Keratinocyte (primary cell): Measurements from ENCODE around the gene GNAS-AS1. TPM values are rescaled to one million over a fixed set of nuclear protein-coding genes. Genes with fewer than 3 reads are reported as not detected.

ENCODE experiments used
- DNase-seq: peaks from one replicate; pipeline ENCODE4 v3.0.0-alpha.2; 2011; ENCODE audit warnings: low read depth, missing footprints, low spot score
- FAIRE-seq: peaks from 2 replicates; lab custom pipeline; 2011; peaks lifted over from hg19 to GRCh38; lab: Jason Lieb, UNC
- H2AFZ ChIP-seq: 2 replicates; pipeline ENCODE4 v1.6.0; 2012; ENCODE audit warnings: low read length, control low read depth, inconsistent platforms; ENCODE audit not compliant: control insufficient read depth
- H3K27ac ChIP-seq: 2 replicates; pipeline ENCODE4 v1.5.1; 2011; ENCODE audit warnings: low read length; ENCODE audit not compliant: control insufficient read depth, insufficient read depth
- H3K27me3 ChIP-seq: 3 replicates; pipeline ENCODE4 v1.6.0; 2011; ENCODE audit warnings: low read length; ENCODE audit not compliant: control insufficient read depth, insufficient read depth; ENCODE audit errors: extremely low read depth
- H3K36me3 ChIP-seq, 2 experiments: 2 replicates in 1 of 2; 3 replicates in 1 of 2; pipeline ENCODE4 v1.5.1; 2011; ENCODE audit warnings: low read length in 2 of 2, mild to moderate bottlenecking in 1 of 2; ENCODE audit not compliant: control insufficient read depth in 2 of 2, insufficient read depth in 2 of 2; ENCODE audit errors: extremely low read depth in 1 of 2
- H3K4me1 ChIP-seq: 3 replicates; pipeline ENCODE4 v1.5.1; 2011; ENCODE audit warnings: low read length; ENCODE audit not compliant: control insufficient read depth, insufficient read depth; ENCODE audit errors: extremely low read depth
- H3K4me2 ChIP-seq: 3 replicates; pipeline ENCODE4 v1.6.0; 2011; ENCODE audit warnings: low read depth, low read length; ENCODE audit not compliant: control insufficient read depth, insufficient read depth; ENCODE audit errors: extremely low read depth
- H3K4me3 ChIP-seq, 3 experiments: fragments of 200-600 bp in 1 of 3; sonication (generic) in 1 of 3; 2 replicates in 2 of 3; 3 replicates in 1 of 3; pipeline ENCODE4 v1.5.1; 2011 to 2016; ENCODE audit warnings: low read length in 3 of 3, mild to moderate bottlenecking in 3 of 3, control low read depth in 2 of 3, inconsistent platforms in 1 of 3, low read depth in 1 of 3, mixed read lengths in 1 of 3, mixed run types in 1 of 3, moderate library complexity in 1 of 3; ENCODE audit not compliant: control insufficient read depth in 2 of 3, insufficient read depth in 2 of 3; ENCODE audit errors: extremely low read depth in 1 of 3
- H3K79me2 ChIP-seq: 2 replicates; pipeline ENCODE4 v1.6.0; 2012; ENCODE audit warnings: low read length; ENCODE audit not compliant: control insufficient read depth, insufficient read depth
- H3K9ac ChIP-seq: 3 replicates; pipeline ENCODE4 v1.6.0; 2011; ENCODE audit warnings: low read length; ENCODE audit not compliant: control insufficient read depth, insufficient read depth; ENCODE audit errors: extremely low read depth
- H3K9me1 ChIP-seq: 3 replicates; pipeline ENCODE4 v1.6.0; 2011; ENCODE audit warnings: low read length; ENCODE audit not compliant: control insufficient read depth, insufficient read depth; ENCODE audit errors: extremely low read depth
- H3K9me3 ChIP-seq: 2 replicates; pipeline ENCODE4 v1.5.1; 2012; ENCODE audit warnings: low read depth, low read length; ENCODE audit not compliant: control insufficient read depth
- H4K20me1 ChIP-seq: 3 replicates; pipeline ENCODE4 v1.6.0; 2011; ENCODE audit warnings: low read length; ENCODE audit not compliant: control insufficient read depth, insufficient read depth; ENCODE audit errors: extremely low read depth
- EZH2 ChIP-seq: IDR thresholded peaks from one replicate; pipeline ENCODE4 v1.6.1; 2012; ENCODE audit warnings: inconsistent platforms, mild to moderate bottlenecking, low read length, moderate library complexity
- dilution Hi-C: fragments of 300-500 bp; cut with MboI; formaldehyde crosslinking; loops from one replicate; pipeline ENCODE4 v1.7.0; 2020; ENCODE audit warnings: low sequenced_read_pairs; ENCODE audit not compliant: extremely low pct_ligation_motif_present
- polyA plus RNA-seq, 5 experiments: library from polyadenylated mRNA; depleted of rRNA in 3 of 5; stranded (reverse) in 3 of 5; stranded (forward) in 1 of 5; unstranded in 1 of 5; fragments of >200 nt; gene quantifications; 1 replicate in 1 of 5; 2 replicates in 3 of 5; 3 replicates in 1 of 5; pipeline versions ENCODE4 v1.2.1 to v1.2.3, GENCODE V29; 2011 to 2012; ENCODE audit warnings: missing spikeins in 2 of 5, low read depth in 1 of 5, low replicate concordance in 1 of 5
- TF ChIP-seq, protein P1 (sequence below), 3 experiments: IDR thresholded peaks in 1 of 3; conservative IDR thresholded peaks in 1 of 3; optimal IDR thresholded peaks in 1 of 3; 2 replicates in 2 of 3; 3 replicates in 1 of 3; pipeline versions ENCODE3 to v1.5.1; 2011; ENCODE audit warnings: low read length in 3 of 3, mild to moderate bottlenecking in 3 of 3, moderate library complexity in 2 of 3, control low read depth in 1 of 3, inconsistent platforms in 1 of 3; ENCODE audit not compliant: insufficient read depth in 2 of 3; ENCODE audit errors: extremely low read depth in 1 of 3

GNAS-AS1 gene
- polyA plus RNA-seq, 1 donor (not counting 4 experiments of a cell fraction or from before 2014, with no cell fraction given) = 0.31 TPM

DNA sequence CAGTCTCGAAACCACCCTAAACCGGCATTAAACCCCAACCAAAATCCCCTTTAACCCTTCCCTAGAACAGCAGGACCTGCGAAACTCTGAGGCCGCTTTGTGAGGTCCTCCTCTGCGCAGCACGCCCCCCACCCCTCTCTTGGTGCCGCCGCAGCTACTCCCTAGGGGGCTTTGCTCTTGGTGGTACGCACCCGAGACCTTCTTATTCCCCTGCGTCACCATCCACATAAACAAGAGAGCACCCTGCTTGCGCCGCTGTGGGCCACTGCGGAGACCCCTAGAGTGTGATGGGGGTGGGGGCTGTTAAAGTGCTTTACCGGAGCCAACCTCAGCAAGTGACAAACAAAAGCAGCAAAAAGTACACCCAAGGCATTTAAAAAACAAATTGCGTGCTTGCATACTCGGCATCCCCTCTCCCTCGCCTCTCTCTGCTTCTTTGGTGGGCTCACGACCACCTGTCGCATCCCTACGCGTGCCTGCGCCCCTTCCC is 1.3 kb upstream of the GNAS-AS1 start:
- dilution Hi-C loops = loop anchor here (25.0 kb wide), 1 partner anchor 360 kb away; no protein-coding TSS in a partner anchor
- no peak for DNase-seq
- H3K36me3 ChIP-seq = no peaks in the 10 kb centered on the region
- H3K9me3 ChIP-seq = no peaks in the 10 kb centered on the region
- H4K20me1 ChIP-seq = no peaks in the 10 kb centered on the region
- no peak overlapping the region for H3K27ac ChIP-seq
- H3K4me3 ChIP-seq = peak overlapping the region in 1 of 3 experiments; percentile 18
- peaks cover 6% of the 10 kb centered on the region for H3K4me1 ChIP-seq
- H3K9ac ChIP-seq = no peak overlapping the region
- FAIRE-seq = no peak
- no peaks in the 10 kb centered on the region for H3K79me2 ChIP-seq
- TF ChIP-seq, protein P1, sequence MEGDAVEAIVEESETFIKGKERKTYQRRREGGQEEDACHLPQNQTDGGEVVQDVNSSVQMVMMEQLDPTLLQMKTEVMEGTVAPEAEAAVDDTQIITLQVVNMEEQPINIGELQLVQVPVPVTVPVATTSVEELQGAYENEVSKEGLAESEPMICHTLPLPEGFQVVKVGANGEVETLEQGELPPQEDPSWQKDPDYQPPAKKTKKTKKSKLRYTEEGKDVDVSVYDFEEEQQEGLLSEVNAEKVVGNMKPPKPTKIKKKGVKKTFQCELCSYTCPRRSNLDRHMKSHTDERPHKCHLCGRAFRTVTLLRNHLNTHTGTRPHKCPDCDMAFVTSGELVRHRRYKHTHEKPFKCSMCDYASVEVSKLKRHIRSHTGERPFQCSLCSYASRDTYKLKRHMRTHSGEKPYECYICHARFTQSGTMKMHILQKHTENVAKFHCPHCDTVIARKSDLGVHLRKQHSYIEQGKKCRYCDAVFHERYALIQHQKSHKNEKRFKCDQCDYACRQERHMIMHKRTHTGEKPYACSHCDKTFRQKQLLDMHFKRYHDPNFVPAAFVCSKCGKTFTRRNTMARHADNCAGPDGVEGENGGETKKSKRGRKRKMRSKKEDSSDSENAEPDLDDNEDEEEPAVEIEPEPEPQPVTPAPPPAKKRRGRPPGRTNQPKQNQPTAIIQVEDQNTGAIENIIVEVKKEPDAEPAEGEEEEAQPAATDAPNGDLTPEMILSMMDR (optimal IDR thresholded peaks at IDR 0.05 in 1 of 3, IDR thresholded peaks at IDR 0.05 in 1 of 3, conservative IDR thresholded peaks at IDR 0.05 in 1 of 3; ENCODE audit: extremely low read depth in 1 of 3, insufficient read depth in 2 of 3, low read length in 3 of 3) = no peak
- peaks cover 49% of the 10 kb centered on the region for H3K27me3 ChIP-seq
- H3K4me2 ChIP-seq = peak overlapping the region; percentile 31
- H3K9me1 ChIP-seq = no peaks in the 10 kb centered on the region
- no peak overlapping the region for H2AFZ ChIP-seq

DNA sequence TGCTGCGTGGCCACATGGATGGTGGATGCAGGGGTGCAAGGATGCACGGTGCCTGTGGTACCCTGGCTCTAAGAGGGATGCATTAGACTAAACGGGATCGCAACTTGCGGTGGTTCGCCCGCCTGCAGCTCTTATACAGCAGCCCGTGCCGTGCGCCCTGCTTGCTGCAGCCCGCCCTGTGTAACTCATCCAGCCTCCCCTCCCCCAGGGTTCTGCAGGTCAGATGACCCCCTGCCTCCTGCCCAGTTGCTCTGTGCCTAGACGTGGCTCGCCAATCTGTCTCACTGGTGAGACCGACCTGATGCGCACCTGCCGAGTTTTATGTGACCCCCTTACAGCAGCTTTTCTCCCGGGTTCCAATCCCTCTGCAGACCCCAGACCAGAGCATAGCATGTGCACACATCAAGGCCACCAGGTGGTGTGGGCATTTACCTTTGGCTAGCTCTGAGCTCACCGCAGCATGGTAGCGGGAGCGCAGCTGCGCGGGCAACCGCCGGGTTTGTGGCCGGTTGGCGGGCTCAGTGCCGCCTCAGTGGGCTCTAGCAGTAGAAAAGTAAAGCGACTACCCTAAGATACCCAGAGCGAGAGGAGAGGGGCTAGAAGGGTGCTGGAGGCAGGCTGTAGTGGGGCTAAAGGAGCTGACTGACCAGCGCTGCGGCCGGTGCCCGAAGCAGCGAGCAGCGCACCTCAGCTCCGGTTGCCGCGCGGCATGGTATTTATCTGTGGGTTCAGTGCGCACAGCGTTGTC is 693 bp upstream of the GNAS-AS1 start:
- no peak for DNase-seq
- H3K36me3 ChIP-seq = no peaks in the 10 kb centered on the region
- H3K4me2 ChIP-seq = peak overlapping the region; percentile 50

More for the DNA sequence above, 693 bp upstream of the GNAS-AS1 start:
- Histone ChIP-seq H3K27me3 (peaks cover 47% of the 10 kb centered on the region), H3K79me2 (no peaks in the 10 kb centered on the region), H4K20me1 (no peaks in the 10 kb centered on the region), H3K4me1 (peaks cover 6% of the 10 kb centered on the region), H3K9me1 (no peaks in the 10 kb centered on the region), H3K4me3 (peak overlapping the region in 2 of 3 experiments; percentile 61 to 63), H2AFZ (peak overlapping the region; percentile 14), H3K9ac (no peak overlapping the region), H3K9me3 (no peaks in the 10 kb centered on the region), H3K27ac (no peak overlapping the region)
- TF ChIP-seq, protein P1 (optimal IDR thresholded peaks at IDR 0.05 in 1 of 3, IDR thresholded peaks at IDR 0.05 in 1 of 3, conservative IDR thresholded peaks at IDR 0.05 in 1 of 3; ENCODE audit: extremely low read depth in 1 of 3, insufficient read depth in 2 of 3, low read length in 3 of 3) = no peak
- no peak for TF ChIP-seq EZH2
- dilution Hi-C loops = loop anchor here (25.0 kb wide), 1 partner anchor 361 kb away; no protein-coding TSS in a partner anchor
- no peak for FAIRE-seq
